ENCODE results near the gene EIF3A.

The EIF3A gene

GRCh38 chr10:118990326-118990725 lies 90.3 kb downstream of the EIF3A start:
- no peak for DNase-seq (ENCODE audit: low read depth)
- TF ChIP-seq, protein P1, sequence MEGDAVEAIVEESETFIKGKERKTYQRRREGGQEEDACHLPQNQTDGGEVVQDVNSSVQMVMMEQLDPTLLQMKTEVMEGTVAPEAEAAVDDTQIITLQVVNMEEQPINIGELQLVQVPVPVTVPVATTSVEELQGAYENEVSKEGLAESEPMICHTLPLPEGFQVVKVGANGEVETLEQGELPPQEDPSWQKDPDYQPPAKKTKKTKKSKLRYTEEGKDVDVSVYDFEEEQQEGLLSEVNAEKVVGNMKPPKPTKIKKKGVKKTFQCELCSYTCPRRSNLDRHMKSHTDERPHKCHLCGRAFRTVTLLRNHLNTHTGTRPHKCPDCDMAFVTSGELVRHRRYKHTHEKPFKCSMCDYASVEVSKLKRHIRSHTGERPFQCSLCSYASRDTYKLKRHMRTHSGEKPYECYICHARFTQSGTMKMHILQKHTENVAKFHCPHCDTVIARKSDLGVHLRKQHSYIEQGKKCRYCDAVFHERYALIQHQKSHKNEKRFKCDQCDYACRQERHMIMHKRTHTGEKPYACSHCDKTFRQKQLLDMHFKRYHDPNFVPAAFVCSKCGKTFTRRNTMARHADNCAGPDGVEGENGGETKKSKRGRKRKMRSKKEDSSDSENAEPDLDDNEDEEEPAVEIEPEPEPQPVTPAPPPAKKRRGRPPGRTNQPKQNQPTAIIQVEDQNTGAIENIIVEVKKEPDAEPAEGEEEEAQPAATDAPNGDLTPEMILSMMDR (IDR thresholded peaks at IDR 0.05; ENCODE audit: control insufficient read depth, extremely low read depth, insufficient read depth) = no peak

DNA sequence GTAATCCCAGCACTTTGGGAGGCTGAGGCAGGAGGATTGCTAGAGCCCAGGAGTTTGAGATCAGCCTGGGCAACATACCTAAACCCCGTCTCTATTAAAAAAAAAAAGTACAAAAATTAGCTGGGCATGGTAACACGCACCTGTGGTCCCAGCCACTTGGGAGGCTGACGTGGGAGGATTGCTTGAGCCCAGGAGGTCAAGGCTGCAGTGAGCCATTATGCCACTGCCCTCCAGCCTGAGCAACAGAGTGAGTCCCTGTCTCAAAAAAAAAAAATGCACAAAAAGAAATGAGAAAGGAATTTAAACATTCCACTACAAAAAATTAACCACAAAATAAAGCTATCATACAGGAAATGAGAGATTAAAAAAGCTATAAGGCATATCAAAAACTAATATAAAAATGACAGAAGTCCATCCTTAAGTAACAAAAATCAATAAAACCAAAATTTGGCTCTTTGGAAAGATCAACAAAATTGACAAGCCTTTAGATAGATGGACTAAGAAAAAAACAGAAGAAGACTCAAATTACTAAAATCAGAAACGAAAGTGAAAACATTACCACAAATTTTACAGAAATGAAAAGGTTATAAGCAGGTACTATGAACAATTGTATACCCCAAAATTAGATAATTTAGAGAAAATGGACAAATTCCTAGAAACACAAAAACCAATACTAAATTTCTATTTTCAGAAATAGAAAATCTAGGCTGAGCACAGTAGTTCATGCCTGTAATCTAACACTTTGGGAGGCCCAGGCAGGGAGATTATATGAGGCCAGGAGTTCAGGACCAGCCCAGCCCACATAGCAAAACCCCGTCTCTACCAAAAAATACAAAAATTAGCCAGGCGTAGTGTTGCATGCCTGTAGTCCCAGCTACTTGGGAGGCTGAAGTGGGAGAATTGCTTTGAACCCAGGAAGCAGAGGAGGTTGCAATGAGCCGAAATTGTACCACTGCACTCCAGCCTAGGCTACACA lies 93.5 kb downstream of the EIF3A start:
- TF ChIP-seq, protein P1 (IDR thresholded peaks at IDR 0.05; ENCODE audit: control insufficient read depth, extremely low read depth, insufficient read depth) = no peak
- no peak for DNase-seq (ENCODE audit: low read depth)
- H3K4me3 ChIP-seq (ENCODE audit: low read depth, low read length) = no peak overlapping the region

More at GRCh38 chr10:118990326-118990725, 90.3 kb downstream of the EIF3A start:
- no peak overlapping the region for H3K4me3 ChIP-seq (ENCODE audit: low read depth, low read length)

DNA sequence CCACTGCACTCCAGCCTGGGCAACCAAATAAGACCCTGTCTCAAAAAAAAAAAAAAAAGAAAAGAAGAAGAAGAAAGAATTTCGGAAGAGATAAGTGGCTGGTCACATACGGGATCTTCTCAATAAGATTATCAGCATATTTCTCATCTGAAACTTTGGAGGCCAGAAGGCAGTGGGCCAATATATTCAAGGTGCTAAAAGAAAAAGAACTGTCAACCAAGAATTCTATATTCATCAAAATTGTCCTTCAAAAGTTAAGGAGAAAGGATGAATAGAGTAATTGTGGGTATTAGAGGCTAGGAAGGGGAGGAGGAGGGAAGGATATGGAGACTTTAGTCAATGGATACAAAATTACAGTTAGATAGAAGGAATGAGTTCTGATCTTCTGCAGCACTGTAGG lies 95.0 kb downstream of the EIF3A start:
- no peak overlapping the region for H3K4me3 ChIP-seq (ENCODE audit: low read depth, low read length)

More for the DNA sequence above, 95.0 kb downstream of the EIF3A start:
- DNase-seq (ENCODE audit: low read depth) = no peak
- TF ChIP-seq, protein P1 (IDR thresholded peaks at IDR 0.05; ENCODE audit: control insufficient read depth, extremely low read depth, insufficient read depth) = no peak

Measured in LNCaP clone FGC (cell line).